ENCODE measurements around the gene PDE6G.
"Not testable (repeated sequence)": the region's sequence is repeated elsewhere in the genome, so short reads cannot be mapped to it uniquely, and the experiment has no call there.

GRCh38 chr17:81618307-81618706, 38.0 kb downstream of the PDE6G start:
- not testable (repeated sequence) for TF ChIP-seq PAX5 (IDR thresholded peaks at IDR 0.05; ENCODE audit: insufficient read depth, low read length, severe bottlenecking); POLR2AphosphoS5 (IDR thresholded peaks at IDR 0.05; ENCODE audit: low read depth, low read length)
